HG02763 (cell line): ENCODE measurements around the gene SLPI.

Experiments used
- ATAC-seq: cut with Tn5 transposase; IDR thresholded peaks from one replicate; pipeline ENCODE4 v1.9.1; 2021; ENCODE audit warnings: mild to moderate bottlenecking, moderate library complexity; ENCODE audit not compliant: unreplicated experiment

SLPI gene

DNA sequence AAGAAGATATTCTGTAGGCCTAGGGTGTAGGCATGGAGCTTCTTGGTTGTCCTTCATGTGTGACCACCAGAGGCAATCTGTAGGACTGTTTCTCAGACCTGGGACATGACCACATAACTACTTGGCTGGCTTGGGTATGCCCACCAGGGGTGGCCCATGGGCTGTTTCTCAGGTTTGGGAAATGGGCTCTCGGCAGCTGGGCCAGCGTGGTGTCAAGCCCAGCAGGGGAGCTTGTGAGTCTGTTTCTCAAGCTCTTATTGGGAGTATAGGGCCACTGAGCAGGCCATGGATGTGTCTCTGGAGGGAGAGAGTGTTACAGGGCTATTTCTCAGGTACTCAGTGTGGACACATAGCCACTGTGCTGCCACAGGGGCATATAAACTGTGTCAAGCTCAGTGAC lies 35.7 kb downstream of the SLPI start:
- no peak for ATAC-seq

DNA sequence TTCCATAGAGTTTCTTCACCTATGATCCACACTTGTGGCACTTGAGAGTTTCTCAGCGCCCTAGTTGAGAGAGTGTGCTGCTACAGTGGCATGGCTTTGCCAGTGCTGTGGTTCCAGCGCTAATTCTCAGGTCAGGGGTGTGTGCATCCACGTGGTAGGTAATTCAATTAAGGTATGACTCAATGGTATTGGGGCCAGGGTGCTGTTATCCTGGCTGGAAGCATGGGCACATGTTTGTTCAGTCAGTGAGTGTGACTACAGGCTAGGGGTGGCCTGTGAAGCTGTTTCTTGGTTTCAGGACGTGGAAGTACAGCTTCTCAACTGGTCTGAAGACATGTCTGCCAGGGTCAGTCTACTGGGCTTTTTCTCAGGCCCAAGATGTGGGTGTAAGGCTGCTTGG lies 36.2 kb downstream of the SLPI start:
- no peak for ATAC-seq

DNA sequence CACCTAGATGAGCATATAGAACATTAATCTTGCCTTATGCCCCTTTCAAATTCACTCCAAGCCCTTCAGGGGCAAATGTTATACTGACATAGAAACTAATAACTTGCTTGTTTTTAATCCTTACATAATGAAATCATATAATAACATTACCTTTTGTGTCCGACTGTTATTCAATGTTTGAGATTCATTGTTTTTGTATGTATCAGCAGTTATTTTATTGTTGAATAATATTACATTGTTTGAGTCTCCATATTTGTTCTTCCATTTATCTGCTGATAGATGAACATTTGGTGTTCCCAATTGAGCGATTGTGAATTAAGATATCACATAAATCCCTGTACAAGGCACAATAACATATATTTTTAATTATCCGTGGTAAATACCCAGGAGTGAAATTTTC lies 41.5 kb downstream of the SLPI start:
- ATAC-seq = no peak

DNA sequence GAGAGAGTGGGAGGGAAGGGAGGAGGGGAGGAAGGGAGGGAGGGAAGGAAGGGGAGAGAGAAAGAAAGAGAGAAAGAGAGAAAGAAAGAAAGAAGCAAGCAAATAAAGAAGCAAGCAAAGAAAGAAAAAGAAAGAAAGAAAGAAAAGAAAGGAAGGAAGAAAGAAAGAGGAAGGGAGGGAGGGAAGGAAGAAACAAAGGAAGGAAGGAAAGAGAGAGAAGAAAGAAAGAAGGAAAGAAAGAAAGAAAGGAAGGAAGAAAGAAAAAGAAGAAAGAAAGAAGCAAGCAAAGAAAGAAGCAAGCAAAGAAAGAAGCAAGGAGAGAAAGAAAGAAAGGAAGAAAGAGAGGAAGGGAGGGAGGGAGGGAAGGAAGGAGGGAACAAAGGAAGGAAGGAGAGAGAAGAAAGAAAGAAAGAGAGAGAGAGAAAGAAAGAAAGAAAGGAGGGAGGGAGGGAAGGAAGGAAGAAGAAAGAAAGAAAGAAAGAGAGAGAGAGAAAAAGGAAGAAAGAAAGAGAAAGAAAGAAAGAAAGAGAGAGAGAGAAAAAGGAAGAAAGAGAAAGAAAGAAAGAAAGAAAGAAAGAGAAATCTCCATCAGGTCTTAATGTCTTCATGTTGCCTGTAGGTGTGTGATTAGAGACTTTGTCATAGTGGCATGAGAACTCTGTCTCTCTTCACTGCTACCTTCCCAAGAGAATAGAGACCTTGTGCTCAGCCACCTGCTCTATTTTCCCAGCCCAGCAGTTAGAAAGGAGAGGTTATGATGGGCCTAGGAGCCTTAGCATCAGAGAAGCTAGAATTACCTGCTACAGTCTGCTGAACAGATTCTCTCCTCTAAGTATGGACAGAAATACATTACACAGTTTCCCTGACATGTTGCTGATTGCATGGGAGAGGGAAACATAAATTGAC lies 42.5 kb downstream of the SLPI start:
- no peak for ATAC-seq

GRCh38 chr20:45209924-45210323 lies 44.4 kb downstream of the SLPI start:
- ATAC-seq = no peak

DNA sequence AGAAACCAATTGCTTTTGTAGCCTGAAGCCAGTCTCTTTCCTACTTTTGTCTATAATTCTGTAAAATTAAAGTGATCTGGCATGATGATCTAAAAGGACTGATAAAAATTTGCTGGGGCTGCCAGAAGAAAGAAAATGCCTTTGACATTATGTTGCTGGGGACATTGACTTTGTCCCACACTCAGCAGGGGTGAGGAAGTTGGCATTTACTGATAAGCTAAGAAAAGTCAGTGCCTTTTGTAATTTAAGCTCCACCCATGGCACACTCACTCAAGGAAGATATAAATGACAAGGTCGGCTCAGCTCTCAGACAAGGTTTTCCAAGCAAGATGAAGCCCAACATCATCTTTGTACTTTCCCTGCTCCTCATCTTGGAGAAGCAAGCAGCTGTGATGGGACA lies 47.6 kb downstream of the SLPI start, which contains the start of gene SEMG1:
Gene SEMG1 (plus strand): TSS at position 309 of the 400 bp plus-strand sequence. CDS start 21 bp downstream, at position 330.
- ATAC-seq = no peak
